PC-3 (cell line): Measurements from ENCODE around the gene QPCTL. TPM values are rescaled to one million over a fixed set of nuclear protein-coding genes. Genes with fewer than 3 reads are reported as not detected.

Experiments
- ATAC-seq: fragments of 200-7000 bp; cut with Tn5 transposase; 2 replicates; pipeline ENCODE4 v1.9.1; 2020; ENCODE audit warnings: mild to moderate bottlenecking, moderate library complexity
- BruUV-seq: library from RNA; stranded (reverse); fragments of 400-500 nt; replicated peaks from 2 replicates; lab custom pipeline; 2021; lab: Mats Ljungman, UMichigan
- CTCF ChIA-PET: fragments of 300-600 bp; sonication (Branson Sonifier 250); formaldehyde crosslinking; loops from one replicate; lab custom pipeline; 2022; ENCODE audit warnings: antibody characterized with exemption; lab: Charles Lee
- POLR2A ChIA-PET: fragments of 300-600 bp; sonication (Branson Sonifier 250); formaldehyde crosslinking; loops from one replicate; lab custom pipeline; 2022; ENCODE audit warnings: antibody characterized with exemption; ENCODE audit not compliant: unreplicated experiment; lab: Charles Lee
- DNase-seq: peaks from one replicate; pipeline ENCODE4 v3.0.0-alpha.2; 2015
- H2AFZ ChIP-seq: fragments of 300-600 bp; sonication (generic); 2 replicates; pipeline ENCODE4 v1.6.0; 2016; ENCODE audit warnings: antibody characterized with exemption, low read length
- H3F3A ChIP-seq: fragments of 300-600 bp; sonication (generic); one replicate; pipeline ENCODE4 v1.6.0; 2017; ENCODE audit warnings: antibody characterized with exemption, low read length, control low read depth, mild to moderate bottlenecking; ENCODE audit not compliant: unreplicated experiment
- H3K27ac ChIP-seq: fragments of 300-600 bp; sonication (generic); 2 replicates; pipeline ENCODE4 v1.5.1; 2016; ENCODE audit warnings: mild to moderate bottlenecking, low read length
- H3K27me3 ChIP-seq: fragments of 300-600 bp; sonication (generic); 2 replicates; pipeline ENCODE4 v1.6.1; 2016; ENCODE audit warnings: low read length, mixed read lengths
- H3K36me3 ChIP-seq: fragments of 300-600 bp; sonication (generic); 2 replicates; pipeline ENCODE4 v1.6.1; 2016; ENCODE audit warnings: low read depth, mixed run types, low read length, mixed read lengths
- H3K4me1 ChIP-seq: fragments of 300-600 bp; sonication (generic); 2 replicates; pipeline ENCODE4 v1.5.1; 2016; ENCODE audit warnings: low read length; ENCODE audit not compliant: insufficient read depth
- H3K4me2 ChIP-seq: fragments of 300-600 bp; sonication (generic); 2 replicates; pipeline ENCODE4 v1.6.0; 2016; ENCODE audit warnings: low read length
- H3K4me3 ChIP-seq: fragments of 300-600 bp; sonication (generic); 2 replicates; pipeline ENCODE4 v1.5.1; 2016; ENCODE audit warnings: mild to moderate bottlenecking, low read length, mixed read lengths
- H3K79me2 ChIP-seq: fragments of 300-600 bp; sonication (generic); 2 replicates; pipeline ENCODE4 v1.6.1; 2017; ENCODE audit warnings: low read length, mixed read lengths
- H3K9ac ChIP-seq: fragments of 300-600 bp; sonication (generic); 2 replicates; pipeline ENCODE4 v1.6.0; 2016; ENCODE audit warnings: mild to moderate bottlenecking, low read length
- H3K9me2 ChIP-seq: fragments of 300-600 bp; sonication (generic); replicated peaks from 2 replicates; pipeline ENCODE4 v1.6.1; 2016; ENCODE audit warnings: mixed run types, low read length, mixed read lengths
- H3K9me3 ChIP-seq: fragments of 300-600 bp; sonication (generic); 2 replicates; pipeline ENCODE4 v1.6.1; 2016; ENCODE audit warnings: low read length, mixed read lengths
- H4K20me1 ChIP-seq: fragments of 300-600 bp; sonication (generic); 2 replicates; pipeline ENCODE4 v1.6.1; 2016; ENCODE audit warnings: low read length, mixed read lengths
- EZH2 ChIP-seq: fragments of 300-600 bp; sonication (generic); IDR thresholded peaks from one replicate; pipeline ENCODE4 v1.6.1; 2017; ENCODE audit warnings: antibody characterized with exemption, mild to moderate bottlenecking, low read length; ENCODE audit not compliant: unreplicated experiment
- EZH2phosphoT487 ChIP-seq: fragments of 300-600 bp; sonication (generic); IDR thresholded peaks from 2 replicates; pipeline ENCODE4 v1.6.1; 2018; ENCODE audit warnings: mild to moderate bottlenecking, antibody characterized with exemption, low read length, borderline replicate concordance
- intact Hi-C: fragments of 100-400 bp; cut with micrococcal nuclease; formaldehyde crosslinking; loops from 2 replicates; pipeline ENCODE4 v1.9.0; 2023
- total RNA-seq: library from RNA; depleted of rRNA; stranded (reverse); fragments of >200 nt; gene quantifications from 2 replicates; pipeline ENCODE4 v1.2.3, GENCODE V29; 2014
- TF ChIP-seq, protein P1 (sequence below): fragments of 300-600 bp; sonication (generic); conservative IDR thresholded peaks from 2 replicates; pipeline ENCODE4 v1.5.1; 2017; ENCODE audit warnings: antibody characterized with exemption, low read depth, mild to moderate bottlenecking, low read length

The QPCTL gene
- total RNA-seq, 1 experiment from 2014 or later = 9.8 TPM

- ATAC-seq (no peak), DNase-seq (no peak)
- intact Hi-C loops = no loop called here
- Histone ChIP-seq H3K9ac (no peak within 1 kb of the TSS), H3K79me2 (peaks cover 24% of the 10 kb centered on the region), H3K27me3 (no peaks in the 10 kb centered on the region), H2AFZ (no peak within 1 kb of the TSS), H4K20me1 (no peaks in the 10 kb centered on the region), H3K27ac (no peak within 1 kb of the TSS), H3K4me3 (no peak within 1 kb of the TSS), H3K4me2 (no peak within 1 kb of the TSS), H3K9me3 (no peaks in the 10 kb centered on the region), H3K36me3 (no peaks in the 10 kb centered on the region), H3K4me1 (no peaks in the 10 kb centered on the region), H3F3A (no peaks in the 10 kb centered on the region), H3K9me2 (no peaks in the 10 kb centered on the region)
- ChIA-PET CTCF (no interaction called here), POLR2A (no interaction called here)
- BruUV-seq = no TSS peak
- TF ChIP-seq, protein P1, sequence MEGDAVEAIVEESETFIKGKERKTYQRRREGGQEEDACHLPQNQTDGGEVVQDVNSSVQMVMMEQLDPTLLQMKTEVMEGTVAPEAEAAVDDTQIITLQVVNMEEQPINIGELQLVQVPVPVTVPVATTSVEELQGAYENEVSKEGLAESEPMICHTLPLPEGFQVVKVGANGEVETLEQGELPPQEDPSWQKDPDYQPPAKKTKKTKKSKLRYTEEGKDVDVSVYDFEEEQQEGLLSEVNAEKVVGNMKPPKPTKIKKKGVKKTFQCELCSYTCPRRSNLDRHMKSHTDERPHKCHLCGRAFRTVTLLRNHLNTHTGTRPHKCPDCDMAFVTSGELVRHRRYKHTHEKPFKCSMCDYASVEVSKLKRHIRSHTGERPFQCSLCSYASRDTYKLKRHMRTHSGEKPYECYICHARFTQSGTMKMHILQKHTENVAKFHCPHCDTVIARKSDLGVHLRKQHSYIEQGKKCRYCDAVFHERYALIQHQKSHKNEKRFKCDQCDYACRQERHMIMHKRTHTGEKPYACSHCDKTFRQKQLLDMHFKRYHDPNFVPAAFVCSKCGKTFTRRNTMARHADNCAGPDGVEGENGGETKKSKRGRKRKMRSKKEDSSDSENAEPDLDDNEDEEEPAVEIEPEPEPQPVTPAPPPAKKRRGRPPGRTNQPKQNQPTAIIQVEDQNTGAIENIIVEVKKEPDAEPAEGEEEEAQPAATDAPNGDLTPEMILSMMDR = no peak
- TF ChIP-seq EZH2phosphoT487 = no peak
- TF ChIP-seq EZH2 = no peak
Measured at GRCh38 chr19:45733160-45733810, 40.8 kb downstream of the QPCTL start, which contains the start of gene MEIOSIN. Gene MEIOSIN (plus strand): TSS chr19:45733439. CDS start chr19:45735377, 1,938 bp downstream.

DNA sequence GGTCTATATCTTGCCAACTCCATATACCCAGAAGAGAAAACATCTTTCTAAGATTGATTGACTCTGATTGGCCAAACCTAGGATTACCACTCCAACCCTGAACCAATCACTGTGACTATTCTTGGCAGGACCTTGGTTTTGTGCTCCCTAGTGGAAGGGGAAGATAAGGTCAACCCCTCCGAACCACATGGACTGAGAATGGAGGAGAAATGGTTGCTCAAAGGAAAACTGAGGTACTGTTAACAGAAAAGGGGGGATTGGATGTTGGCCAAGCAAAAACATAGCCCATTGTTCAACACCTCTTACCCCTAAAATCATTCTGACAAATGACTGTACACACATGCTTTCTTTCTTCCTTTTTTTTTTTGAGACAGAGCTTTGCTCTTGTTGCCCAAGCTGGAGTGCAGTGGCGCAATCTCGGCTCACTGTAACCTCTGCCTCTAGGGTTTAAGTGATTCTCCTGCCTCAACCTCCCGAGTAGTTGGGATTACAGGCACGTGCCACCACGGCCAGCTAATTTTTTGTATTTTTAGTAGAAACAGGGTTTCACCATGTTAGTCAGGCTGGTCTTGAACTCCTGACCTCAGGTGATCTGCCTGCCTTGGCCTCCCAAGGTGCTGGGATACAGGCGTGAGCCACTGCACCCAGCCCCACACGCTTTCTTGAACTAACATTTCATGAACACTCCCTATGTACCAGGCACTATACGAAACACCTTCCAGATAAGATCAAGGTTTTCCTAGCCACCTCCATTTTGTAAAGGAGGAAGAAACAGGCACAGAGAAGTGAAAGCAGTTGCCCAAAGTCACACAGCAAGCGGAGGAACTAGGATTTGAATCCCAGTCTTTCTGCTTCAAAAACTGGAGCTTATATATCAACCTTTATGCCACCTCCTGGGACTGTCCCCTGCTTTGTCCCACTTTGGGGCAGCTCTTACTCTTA lies 47.3 kb downstream of the QPCTL start:
- no peak overlapping the region for H3K4me2 ChIP-seq
- ATAC-seq (no peak), DNase-seq (no peak)
- no peaks in the 10 kb centered on the region for H3K79me2 ChIP-seq
- intact Hi-C loops = no loop called here
- no peak overlapping the region for H3K27ac ChIP-seq
- TF ChIP-seq EZH2 (no peak), EZH2phosphoT487 (no peak)
- TF ChIP-seq, protein P1 = no peak
- no peak overlapping the region for H3K4me3 ChIP-seq
- H4K20me1 ChIP-seq = no peaks in the 10 kb centered on the region
- H3K27me3 ChIP-seq = no peaks in the 10 kb centered on the region
- ChIA-PET CTCF (no interaction called here), POLR2A (no interaction called here)
- no TSS peak for BruUV-seq
- no peak overlapping the region for H2AFZ ChIP-seq
- H3K36me3 ChIP-seq = no peaks in the 10 kb centered on the region
- H3K4me1 ChIP-seq = no peaks in the 10 kb centered on the region
- H3F3A ChIP-seq = no peaks in the 10 kb centered on the region
- H3K9me3 ChIP-seq = no peaks in the 10 kb centered on the region
- no peaks in the 10 kb centered on the region for H3K9me2 ChIP-seq
- no peak overlapping the region for H3K9ac ChIP-seq

DNA sequence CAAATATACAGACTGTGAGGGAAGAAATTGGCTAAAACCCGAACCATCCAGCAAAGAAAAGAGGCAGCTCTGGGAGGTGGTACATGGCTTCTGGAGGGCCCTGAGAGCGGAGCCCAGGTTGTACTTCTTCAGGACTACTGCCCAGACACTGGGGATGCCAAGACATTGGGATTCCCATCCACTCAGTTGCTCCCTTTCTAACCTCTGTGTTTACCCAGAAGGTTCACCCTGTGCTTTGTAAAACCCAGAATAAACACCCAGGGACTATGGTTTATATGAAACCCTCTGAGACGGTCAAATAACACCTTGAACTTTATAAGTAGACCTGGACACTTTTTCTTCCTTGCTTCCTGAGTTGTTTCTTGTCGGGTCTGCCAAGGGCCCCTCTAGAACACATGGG lies 50.5 kb downstream of the QPCTL start:
- no peak overlapping the region for H3K9ac ChIP-seq
- no TSS peak for BruUV-seq
- H2AFZ ChIP-seq = no peak overlapping the region
- POLR2A ChIA-PET = no interaction called here
- no peaks in the 10 kb centered on the region for H3K4me1 ChIP-seq
- H3K27me3 ChIP-seq = no peaks in the 10 kb centered on the region
- no peaks in the 10 kb centered on the region for H4K20me1 ChIP-seq
- ATAC-seq (no peak), DNase-seq (no peak)
- H3K9me2 ChIP-seq = no peaks in the 10 kb centered on the region
- H3K4me2 ChIP-seq = no peak overlapping the region
- H3F3A ChIP-seq = no peaks in the 10 kb centered on the region
- H3K4me3 ChIP-seq = no peak overlapping the region
- no peaks in the 10 kb centered on the region for H3K79me2 ChIP-seq
- H3K27ac ChIP-seq = no peak overlapping the region
- intact Hi-C loops = no loop called here
- no peaks in the 10 kb centered on the region for H3K36me3 ChIP-seq
- CTCF ChIA-PET = no interaction called here
- TF ChIP-seq EZH2phosphoT487 (no peak), EZH2 (no peak)
- TF ChIP-seq, protein P1 = no peak
- H3K9me3 ChIP-seq = no peaks in the 10 kb centered on the region
